Small intestine (tissue), 7 donors: Measurements from ENCODE around the gene MAS1L. TPM values are rescaled to one million over a fixed set of nuclear protein-coding genes. Genes with fewer than 3 reads are reported as not detected.

Source experiments
- DNase-seq, 2 donors: peaks; one replicate each; pipeline versions ENCODE4 v3.0.0 to v3.0.0-alpha.2; 2013
- FAIRE-seq: peaks from 2 replicates; lab custom pipeline; 2012; peaks lifted over from hg19 to GRCh38; lab: Jason Lieb, UNC
- H3K27ac ChIP-seq, 3 donors: one replicate each; pipeline ENCODE4 v1.5.1; 2013; ENCODE audit warnings: low read length in 2 of 3, mild to moderate bottlenecking in 2 of 3, control low read depth in 1 of 3, inconsistent platforms in 1 of 3, low read depth in 1 of 3, moderate library complexity in 1 of 3
- H3K27me3 ChIP-seq, 3 donors: one replicate each; pipeline ENCODE4 v1.6.1; 2013; ENCODE audit warnings: low read length in 3 of 3, inconsistent platforms in 1 of 3; ENCODE audit not compliant: control insufficient read depth in 3 of 3, insufficient read depth in 3 of 3
- H3K36me3 ChIP-seq, 3 donors: one replicate each; pipeline ENCODE4 v1.6.1; 2013; ENCODE audit warnings: low read length in 3 of 3, inconsistent platforms in 1 of 3, low read depth in 1 of 3, mild to moderate bottlenecking in 1 of 3, moderate library complexity in 1 of 3; ENCODE audit not compliant: control insufficient read depth in 3 of 3, insufficient read depth in 2 of 3
- H3K4me1 ChIP-seq, 3 donors: one replicate each; pipeline ENCODE4 v1.6.1; 2013; ENCODE audit warnings: low read length in 2 of 3, inconsistent platforms in 1 of 3, low read depth in 1 of 3, mild to moderate bottlenecking in 1 of 3, moderate library complexity in 1 of 3; ENCODE audit not compliant: control insufficient read depth in 3 of 3, insufficient read depth in 2 of 3
- H3K4me3 ChIP-seq, 3 donors: one replicate each; pipeline ENCODE4 v1.5.1; 2013; ENCODE audit warnings: low read length in 3 of 3, control low read depth in 1 of 3, inconsistent platforms in 1 of 3, low read depth in 1 of 3, mild to moderate bottlenecking in 1 of 3, moderate library complexity in 1 of 3
- H3K9me3 ChIP-seq, 2 donors: one replicate each; pipeline ENCODE4 v1.6.1; 2013; ENCODE audit warnings: low read depth in 1 of 2, low read length in 1 of 2; ENCODE audit not compliant: control insufficient read depth in 2 of 2, insufficient read depth in 1 of 2
- WGBS, 3 donors: extraction: QIAGEN DNeasy Blood & Tissue Kit; methylation state at CpG; one replicate each; pipeline ENCODE4 v1.1.7; 2013; 5-methylcytosine and 5-hydroxymethylcytosine counted together
- polyA plus RNA-seq, 4 donors: library from polyadenylated mRNA; stranded (reverse) in 3 of 4; unstranded in 1 of 4; fragments of 200-250 nt in 3 of 4; fragments of 120-200 nt in 1 of 4; gene quantifications; one replicate each; pipeline versions ENCODE4 v1.2.1 to v1.2.3, GENCODE V29; 2013
- donor health status: healthy with polysubstance abuse.
- donor health status: control.
- donor health status: control.
- donor health status: Bipolar disorder and iron deficiency.
- donor health status: healthy.

The MAS1L gene
- polyA plus RNA-seq, 4 donors: not detected

DNA sequence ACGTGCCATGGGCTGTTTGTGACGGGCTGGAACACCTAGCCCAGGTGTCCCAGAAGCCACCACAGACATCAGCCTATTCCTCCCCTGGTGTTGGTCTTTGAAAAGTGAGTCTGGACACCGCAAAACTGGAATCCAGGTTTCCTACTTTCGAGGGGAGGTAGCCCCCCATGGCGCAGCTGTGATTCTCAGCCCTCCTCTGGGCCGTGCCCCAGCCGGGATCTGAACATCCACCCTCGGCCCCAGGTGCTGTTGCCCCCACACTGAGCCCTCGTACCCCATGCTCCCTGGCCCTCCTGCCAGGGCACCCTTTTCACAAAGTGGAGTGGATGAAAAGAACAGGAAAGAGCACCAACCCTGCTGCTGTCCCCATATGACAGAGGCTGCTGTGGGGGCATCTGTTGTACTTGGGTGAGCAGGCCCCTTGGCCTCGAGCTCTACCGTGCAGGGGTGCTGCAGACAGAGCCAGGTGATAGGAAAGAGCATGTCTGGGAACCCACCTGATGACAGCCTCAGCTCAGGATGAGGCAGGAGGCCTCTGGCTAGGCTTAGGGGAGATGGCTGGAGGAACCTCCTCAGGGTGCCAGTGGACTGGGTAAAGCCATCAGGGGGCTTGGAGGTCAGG is 18.8 kb upstream of the MAS1L start:
- Histone ChIP-seq H3K27ac (no peak overlapping the region), H3K36me3 (no peaks in the 10 kb centered on the region), H3K27me3 (no peaks in the 10 kb centered on the region), H3K4me1 (no peaks in the 10 kb centered on the region), H3K9me3 (no peaks in the 10 kb centered on the region), H3K4me3 (no peak overlapping the region)
- DNase-seq (no peak), FAIRE-seq (no peak)
- WGBS, 3 donors: 64 to 80% (median 79%) methylated on average over 11 of the region's 11 CpGs

DNA sequence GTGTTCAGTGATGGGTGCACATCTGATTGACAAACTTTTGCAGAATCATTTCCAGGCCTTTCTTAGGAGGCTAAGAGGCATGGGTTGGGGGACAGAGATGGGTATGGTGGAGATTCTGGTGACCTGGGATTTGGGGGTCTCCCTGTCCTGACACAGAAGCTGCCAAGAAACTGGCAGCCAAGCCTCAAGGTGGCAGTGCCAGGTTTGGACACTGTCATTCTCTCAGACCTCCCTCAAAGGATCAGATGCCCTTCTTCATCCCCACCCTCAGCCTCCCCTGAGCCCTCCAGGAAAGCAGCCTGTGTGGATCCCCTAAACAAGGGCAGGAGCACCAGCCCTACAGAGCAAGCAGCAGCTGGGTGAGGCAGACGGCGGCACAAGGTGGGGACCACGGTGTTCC is 18.1 kb upstream of the MAS1L start:
- 83 to 95% (median 84%) methylated on average over 3 of the region's 3 CpGs for WGBS, 3 donors
- H3K4me3 ChIP-seq: no peak overlapping the region
- no peaks in the 10 kb centered on the region for H3K27me3 ChIP-seq
- H3K36me3 ChIP-seq: no peaks in the 10 kb centered on the region
- FAIRE-seq: no peak
- H3K27ac ChIP-seq: no peak overlapping the region
- H3K9me3 ChIP-seq: no peaks in the 10 kb centered on the region
- no peaks in the 10 kb centered on the region for H3K4me1 ChIP-seq
- no peak for DNase-seq

DNA sequence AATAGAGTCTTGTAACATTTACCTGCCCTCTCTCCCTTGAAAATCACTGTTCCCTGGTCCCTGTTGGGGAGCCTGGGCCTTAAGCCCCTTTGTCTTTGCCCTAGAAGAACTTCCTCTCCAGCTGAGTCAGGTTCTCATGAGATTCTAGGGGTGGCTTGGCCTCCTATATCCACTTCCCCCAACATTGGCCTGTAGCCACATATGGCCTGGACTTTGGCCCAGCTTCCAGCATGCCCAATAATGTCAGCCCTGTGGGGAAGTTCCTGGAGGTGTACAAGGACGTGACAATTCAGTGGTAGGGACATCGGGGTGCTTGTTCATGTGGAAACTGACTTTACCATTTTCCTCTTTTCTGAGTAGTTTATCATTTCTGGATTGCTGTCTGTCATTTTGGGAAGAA is 17.2 kb upstream of the MAS1L start:
- DNase-seq (peak in 1 of 2 donors; percentile 30), FAIRE-seq (no peak)
- Histone ChIP-seq H3K27ac (no peak overlapping the region), H3K4me3 (no peak overlapping the region), H3K9me3 (no peaks in the 10 kb centered on the region), H3K4me1 (no peaks in the 10 kb centered on the region), H3K36me3 (no peaks in the 10 kb centered on the region), H3K27me3 (peaks cover 0 to 2% (median 0%) of the 10 kb centered on the region in 3 donors)
- WGBS, 3 donors: 18 to 61% (median 32%) methylated on average over 2 of the region's 2 CpGs

DNA sequence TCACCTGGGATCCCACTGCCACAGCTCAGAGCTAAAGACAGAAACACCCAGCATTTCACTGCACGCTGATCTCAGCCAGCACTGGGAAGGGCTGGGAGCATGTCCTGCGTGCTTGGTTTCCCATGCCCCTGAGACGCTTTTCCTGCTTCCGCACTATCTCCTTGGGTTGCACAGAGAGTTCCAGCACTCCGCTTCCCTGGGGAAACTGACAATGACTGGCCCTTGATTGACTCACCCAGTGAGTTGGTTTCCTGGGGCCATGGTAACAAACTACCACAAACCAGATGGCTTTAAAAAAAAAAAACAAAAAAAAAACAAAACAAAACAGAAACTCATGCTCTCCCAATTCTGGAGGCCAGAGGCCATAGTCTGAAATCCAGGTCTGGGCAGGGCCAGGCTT is 14.8 kb upstream of the MAS1L start:
- 80 to 86% (median 84%) methylated on average over 5 of the region's 5 CpGs for WGBS, 3 donors
- Histone ChIP-seq H3K36me3 (no peaks in the 10 kb centered on the region), H3K27me3 (peaks cover 0 to 2% (median 0%) of the 10 kb centered on the region in 3 donors), H3K4me3 (no peak overlapping the region), H3K27ac (no peak overlapping the region), H3K9me3 (no peaks in the 10 kb centered on the region), H3K4me1 (no peaks in the 10 kb centered on the region)
- no peak for FAIRE-seq
- DNase-seq: no peak

DNA sequence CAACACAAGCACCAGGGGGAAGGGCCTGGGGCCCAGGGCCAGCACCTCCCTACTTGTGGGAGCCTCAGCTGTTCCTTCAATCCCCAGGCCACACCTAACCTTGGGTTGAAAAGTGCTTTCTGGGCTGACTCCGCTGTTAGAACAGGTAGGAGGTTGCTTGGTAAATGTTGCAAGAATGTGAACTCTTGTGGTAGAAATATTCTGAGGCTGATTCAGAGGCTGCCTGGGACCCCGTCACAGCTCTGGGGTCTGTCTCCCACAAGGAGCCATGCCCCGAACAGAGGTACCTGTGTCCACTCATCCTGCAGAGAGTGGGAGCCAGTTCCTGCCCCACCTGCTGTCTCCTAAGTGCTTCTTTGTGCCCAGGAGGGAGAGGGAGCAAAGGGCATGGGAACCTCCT is 14.4 kb upstream of the MAS1L start:
- WGBS, 3 donors: 73 to 87% (median 76%) methylated on average over 3 of the region's 3 CpGs
- H3K27me3 ChIP-seq: peaks cover 0 to 2% (median 0%) of the 10 kb centered on the region in 3 donors
- H3K27ac ChIP-seq: no peak overlapping the region
- no peak overlapping the region for H3K4me3 ChIP-seq
- no peaks in the 10 kb centered on the region for H3K4me1 ChIP-seq
- DNase-seq (no peak), FAIRE-seq (no peak)
- no peaks in the 10 kb centered on the region for H3K36me3 ChIP-seq
- H3K9me3 ChIP-seq: no peaks in the 10 kb centered on the region

DNA sequence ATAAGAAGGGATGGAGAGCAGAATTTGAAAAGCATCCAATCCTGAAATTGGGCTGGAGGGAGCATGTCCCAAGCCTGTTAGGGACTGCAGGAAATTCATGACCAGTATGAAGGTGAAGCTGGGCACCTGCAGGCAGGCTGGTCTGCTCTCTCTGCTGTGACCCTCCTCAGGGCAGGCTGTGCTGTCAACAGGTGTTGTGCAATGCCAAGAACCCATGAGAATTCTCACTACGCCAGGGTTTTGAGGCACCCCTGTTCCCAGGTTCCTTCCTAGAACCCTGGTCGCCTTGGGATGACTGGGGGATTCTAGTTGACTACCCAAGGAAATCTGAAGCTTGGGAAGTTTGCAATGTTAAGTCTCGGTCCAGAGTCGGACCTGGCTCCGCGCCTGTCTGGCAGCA is 13.3 kb upstream of the MAS1L start:
- H3K36me3 ChIP-seq: no peaks in the 10 kb centered on the region
- no peak overlapping the region for H3K4me3 ChIP-seq
- H3K9me3 ChIP-seq: no peaks in the 10 kb centered on the region
- 87 to 90% (median 88%) methylated on average over 6 of the region's 6 CpGs for WGBS, 3 donors
- DNase-seq: no peak
- H3K4me1 ChIP-seq: no peaks in the 10 kb centered on the region
- peaks cover 0 to 4% (median 0%) of the 10 kb centered on the region in 3 donors for H3K27me3 ChIP-seq
- no peak overlapping the region for H3K27ac ChIP-seq
- FAIRE-seq: no peak

DNA sequence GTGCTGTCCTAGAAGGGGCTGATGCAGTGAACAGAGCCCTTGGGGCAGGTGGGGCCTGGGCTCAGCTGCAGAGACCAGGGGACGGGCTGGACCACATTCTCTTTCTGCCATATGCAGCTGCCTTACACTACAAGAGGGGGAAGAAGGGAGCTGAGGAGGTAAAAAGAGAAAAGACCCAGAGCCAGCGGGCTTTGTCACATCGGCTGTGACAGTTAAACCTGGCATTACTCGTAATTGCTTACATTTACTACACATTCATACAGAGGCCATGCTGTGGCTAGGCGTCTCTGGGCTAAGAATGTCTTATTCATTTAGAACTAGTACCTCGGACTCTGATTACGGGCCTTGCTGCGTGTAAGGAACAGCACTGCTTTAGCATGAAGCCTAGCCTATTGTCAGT is 12.8 kb upstream of the MAS1L start:
- no peaks in the 10 kb centered on the region for H3K9me3 ChIP-seq
- H3K4me3 ChIP-seq: no peak overlapping the region
- no peak for DNase-seq
- H3K27me3 ChIP-seq: peaks cover 0 to 4% (median 0%) of the 10 kb centered on the region in 3 donors
- H3K4me1 ChIP-seq: no peaks in the 10 kb centered on the region
- H3K36me3 ChIP-seq: no peaks in the 10 kb centered on the region
- no peak overlapping the region for H3K27ac ChIP-seq
- WGBS, 3 donors: 83 to 88% (median 85%) methylated on average over 8 of the region's 8 CpGs
- no peak for FAIRE-seq

DNA sequence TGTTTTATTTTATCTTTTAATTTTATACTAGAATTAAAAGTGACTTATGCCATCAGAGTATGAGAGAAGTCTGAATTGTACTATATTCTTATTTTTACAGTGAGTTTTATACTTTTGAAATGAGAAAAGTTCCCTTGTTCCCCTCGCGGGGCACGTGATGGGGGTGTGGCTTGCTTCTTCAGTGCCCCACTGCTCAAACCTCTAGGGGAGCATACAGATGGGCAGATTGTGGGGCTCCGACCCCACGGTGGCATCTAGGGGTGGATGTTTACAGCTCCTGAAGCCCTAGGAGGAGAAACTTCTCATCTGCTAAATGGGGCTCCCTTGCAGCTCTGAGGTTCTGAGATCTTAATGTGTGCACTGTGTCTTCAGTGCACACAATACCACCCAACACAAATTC is 11.9 kb upstream of the MAS1L start:
- peaks cover 0 to 6% (median 0%) of the 10 kb centered on the region in 3 donors for H3K27me3 ChIP-seq
- H3K4me3 ChIP-seq: no peak overlapping the region
- no peaks in the 10 kb centered on the region for H3K36me3 ChIP-seq
- H3K27ac ChIP-seq: no peak overlapping the region
- DNase-seq (no peak), FAIRE-seq (no peak)
- no peaks in the 10 kb centered on the region for H3K4me1 ChIP-seq
- H3K9me3 ChIP-seq: no peaks in the 10 kb centered on the region
- 79 to 85% (median 81%) methylated on average over 5 of the region's 5 CpGs for WGBS, 3 donors

DNA sequence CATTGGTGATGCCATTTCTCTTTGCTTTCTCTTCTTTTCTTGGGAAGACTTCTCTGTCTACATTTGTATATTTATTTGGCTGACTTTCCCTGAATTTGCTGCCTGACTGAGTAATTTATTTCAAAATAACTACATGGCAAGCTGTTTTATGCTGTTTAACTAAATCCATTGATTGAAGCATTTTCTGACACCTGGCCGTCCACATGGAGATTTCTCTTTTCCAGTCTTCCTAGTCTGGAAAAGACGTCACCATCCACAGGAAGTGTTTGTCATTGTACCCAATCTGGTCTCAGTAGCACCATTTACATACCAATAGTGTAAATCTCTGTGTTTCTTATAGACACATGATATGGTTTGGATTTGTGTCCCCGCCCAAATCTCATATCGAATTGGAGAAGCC is 9.2 kb upstream of the MAS1L start:
- H3K27me3 ChIP-seq: peaks cover 0 to 6% (median 0%) of the 10 kb centered on the region in 3 donors
- WGBS, 3 donors: 71 to 81% (median 80%) methylated on average over 4 of the region's 4 CpGs
- no peak overlapping the region for H3K27ac ChIP-seq
- FAIRE-seq (no peak), DNase-seq (no peak)
- no peaks in the 10 kb centered on the region for H3K9me3 ChIP-seq
- no peak overlapping the region for H3K4me3 ChIP-seq
- no peaks in the 10 kb centered on the region for H3K36me3 ChIP-seq
- no peaks in the 10 kb centered on the region for H3K4me1 ChIP-seq
